Fibroblast of lung (primary cell): ENCODE data around the gene DUSP28.

Source experiments
- EZH2 ChIP-seq: IDR thresholded peaks from 2 replicates; pipeline ENCODE4 v1.5.1; 2012; ENCODE audit warnings: low read length, control low read depth, mild to moderate bottlenecking; ENCODE audit errors: missing control alignments
- TF ChIP-seq, protein P1 (sequence below), 2 donors: IDR thresholded peaks in 1 of 2; conservative IDR thresholded peaks in 1 of 2; 1 replicate in 1 of 2; 2 replicates in 1 of 2; pipeline ENCODE4 v1.5.1; 2011 to 2012; ENCODE audit warnings: low read length in 2 of 2, control low read depth in 1 of 2, inconsistent platforms in 1 of 2, low read depth in 1 of 2, mild to moderate bottlenecking in 1 of 2

GRCh38 chr2:240596491-240596931, 36.4 kb downstream of the DUSP28 start:
- no peak for TF ChIP-seq EZH2
- TF ChIP-seq, protein P1, sequence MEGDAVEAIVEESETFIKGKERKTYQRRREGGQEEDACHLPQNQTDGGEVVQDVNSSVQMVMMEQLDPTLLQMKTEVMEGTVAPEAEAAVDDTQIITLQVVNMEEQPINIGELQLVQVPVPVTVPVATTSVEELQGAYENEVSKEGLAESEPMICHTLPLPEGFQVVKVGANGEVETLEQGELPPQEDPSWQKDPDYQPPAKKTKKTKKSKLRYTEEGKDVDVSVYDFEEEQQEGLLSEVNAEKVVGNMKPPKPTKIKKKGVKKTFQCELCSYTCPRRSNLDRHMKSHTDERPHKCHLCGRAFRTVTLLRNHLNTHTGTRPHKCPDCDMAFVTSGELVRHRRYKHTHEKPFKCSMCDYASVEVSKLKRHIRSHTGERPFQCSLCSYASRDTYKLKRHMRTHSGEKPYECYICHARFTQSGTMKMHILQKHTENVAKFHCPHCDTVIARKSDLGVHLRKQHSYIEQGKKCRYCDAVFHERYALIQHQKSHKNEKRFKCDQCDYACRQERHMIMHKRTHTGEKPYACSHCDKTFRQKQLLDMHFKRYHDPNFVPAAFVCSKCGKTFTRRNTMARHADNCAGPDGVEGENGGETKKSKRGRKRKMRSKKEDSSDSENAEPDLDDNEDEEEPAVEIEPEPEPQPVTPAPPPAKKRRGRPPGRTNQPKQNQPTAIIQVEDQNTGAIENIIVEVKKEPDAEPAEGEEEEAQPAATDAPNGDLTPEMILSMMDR (conservative IDR thresholded peaks at IDR 0.05 in 1 of 2, IDR thresholded peaks at IDR 0.05 in 1 of 2; ENCODE audit: low read depth in 1 of 2, low read length in 2 of 2), result no peak
